SK-N-SH (cell line): Measurements from ENCODE around the gene CALCB.

ENCODE experiments used
- EP300 ChIP-seq, 2 experiments: IDR thresholded peaks; 2 replicates each; pipeline versions ENCODE4 v1.4.0 to v1.6.1; 2012; ENCODE audit warnings: borderline replicate concordance in 1 of 2, low read depth in 1 of 2, low read length in 1 of 2
- NFIC ChIP-seq: IDR thresholded peaks from 2 replicates; pipeline ENCODE4 v1.4.0; 2012; ENCODE audit warnings: borderline replicate concordance

- TF ChIP-seq EP300 (IDR thresholded peaks at IDR 0.05; ENCODE audit: borderline replicate concordance in 1 of 2, low read depth in 1 of 2, low read length in 1 of 2), result no peak
- TF ChIP-seq NFIC, result no peak
These were observed 35.3 kb downstream of the CALCB start for GRCh38 chr11:15108592-15109130.
